GM19467 (cell line): ENCODE measurements around the gene RAP1A.

Experiments
- ATAC-seq: cut with Tn5 transposase; IDR thresholded peaks from one replicate; pipeline ENCODE4 v1.9.1; 2021; ENCODE audit warnings: mild to moderate bottlenecking, moderate library complexity; ENCODE audit not compliant: unreplicated experiment

Gene RAP1A

DNA sequence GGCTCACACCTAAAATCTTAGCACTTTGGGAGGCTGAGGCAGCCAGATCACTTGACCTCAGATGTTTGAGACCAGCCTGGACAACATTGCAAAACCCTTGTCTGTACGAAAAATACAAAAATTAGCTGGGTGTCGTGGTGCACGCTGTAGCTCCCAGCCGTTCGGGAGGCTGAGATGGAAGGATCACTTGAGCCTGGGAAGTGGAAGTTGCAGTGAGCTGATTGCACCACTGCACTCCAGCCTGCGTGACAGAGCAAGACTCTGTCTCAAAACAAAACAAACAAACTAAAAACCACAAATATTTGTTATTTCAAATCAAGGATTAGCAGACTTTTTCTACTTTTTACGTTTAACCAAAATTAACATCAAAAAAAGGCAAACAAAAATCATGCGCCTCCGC is 88.3 kb downstream of the RAP1A start:
- no peak for ATAC-seq

DNA sequence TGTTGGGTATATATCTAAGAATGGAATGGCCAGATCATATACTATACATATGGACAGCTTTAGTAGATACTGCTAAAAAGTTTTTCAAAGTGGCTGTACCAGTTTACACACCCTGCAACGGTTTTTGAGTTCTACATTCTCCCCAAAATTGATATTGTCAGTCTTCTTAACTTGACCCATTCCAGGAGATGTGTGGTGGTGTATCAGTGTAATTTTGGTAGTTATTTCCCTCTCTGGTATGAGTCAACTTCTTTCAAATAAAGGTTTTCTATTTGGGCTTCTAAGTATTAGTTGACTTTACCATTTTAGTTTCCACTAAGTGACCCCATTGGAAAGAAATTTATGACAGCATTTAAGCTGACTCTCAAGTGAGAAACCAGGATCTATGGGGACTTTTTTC is 90.4 kb downstream of the RAP1A start:
- no peak for ATAC-seq

DNA sequence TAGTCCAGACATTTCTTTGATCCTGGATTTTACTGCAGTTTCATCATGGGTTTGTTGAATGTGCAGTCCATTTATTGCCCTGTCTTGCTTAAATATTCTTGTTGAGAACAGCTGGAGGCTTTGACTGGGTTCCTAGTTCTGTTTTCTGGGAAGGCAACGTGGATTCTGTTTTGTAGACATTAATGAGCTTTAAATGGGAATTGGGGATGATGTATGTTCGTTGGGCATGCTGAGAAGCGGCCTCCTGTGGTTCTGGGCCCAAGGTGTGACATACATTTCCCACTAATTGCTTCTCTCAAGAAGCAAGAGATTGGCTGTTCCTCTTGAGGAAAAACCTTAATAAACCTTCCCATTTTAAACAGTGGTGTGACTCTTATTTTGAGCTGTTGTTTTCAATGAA is 96.7 kb downstream of the RAP1A start:
- ATAC-seq: no peak

DNA sequence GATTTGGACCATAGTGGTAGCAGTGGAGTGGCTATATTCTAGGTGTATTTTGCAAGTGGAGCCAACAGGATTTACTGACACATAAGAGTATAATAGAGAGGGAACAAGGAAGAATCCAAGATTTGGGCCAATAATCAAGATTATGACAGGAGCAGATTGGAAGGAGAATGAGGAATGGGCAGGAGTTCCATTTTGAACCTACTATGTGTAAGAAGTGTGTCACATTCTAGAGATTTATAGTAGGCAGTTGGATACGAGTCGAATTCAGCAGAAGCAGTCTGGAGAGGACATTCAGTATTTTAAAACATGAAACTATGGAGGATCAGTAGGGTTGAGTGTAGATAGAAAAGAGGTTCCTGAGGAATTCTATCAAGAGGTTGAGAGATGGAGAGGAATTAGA is 97.9 kb downstream of the RAP1A start:
- ATAC-seq: no peak

DNA sequence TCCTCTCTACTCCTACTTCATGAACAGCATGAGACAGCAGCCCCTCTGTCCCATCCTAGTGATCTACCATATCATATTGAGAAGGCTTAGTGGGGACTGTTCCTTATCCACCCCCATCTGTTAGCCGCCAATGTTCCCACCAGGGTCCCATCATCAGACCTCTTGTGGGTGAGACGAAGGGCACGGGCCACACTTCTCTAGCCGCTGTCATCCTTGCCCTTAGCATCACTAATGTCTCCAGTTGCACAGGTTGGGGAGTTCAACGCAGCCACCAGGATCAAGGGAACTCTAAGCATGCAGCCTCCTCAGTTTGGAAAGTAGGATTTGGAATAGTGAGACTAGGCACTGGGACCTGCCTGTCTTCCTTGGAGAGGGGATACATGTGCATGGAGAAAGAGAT is 99.5 kb downstream of the RAP1A start:
- no peak for ATAC-seq

DNA sequence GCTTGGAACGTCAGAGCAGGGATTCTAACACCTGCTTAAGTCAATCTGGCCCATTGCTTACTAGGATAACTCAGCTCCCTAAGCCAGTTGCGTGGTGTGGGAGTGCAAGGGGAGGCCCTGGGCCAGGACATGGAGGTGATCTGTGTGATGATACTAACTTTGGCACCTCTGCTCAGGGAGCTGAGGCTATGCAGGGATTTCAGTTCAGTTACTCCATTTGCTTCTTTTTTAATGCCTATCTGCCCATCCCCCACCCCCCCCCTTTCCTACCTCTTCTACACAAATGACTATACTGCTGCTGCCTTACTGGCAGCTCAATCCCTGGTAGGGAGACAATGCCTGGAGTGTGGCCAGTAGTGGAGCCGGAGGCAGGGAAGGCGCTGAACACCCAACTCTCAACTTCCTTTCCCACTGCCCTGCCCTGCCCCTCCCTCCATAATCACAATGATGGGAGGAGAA is 100.1 kb downstream of the RAP1A start:
- no peak for ATAC-seq

DNA sequence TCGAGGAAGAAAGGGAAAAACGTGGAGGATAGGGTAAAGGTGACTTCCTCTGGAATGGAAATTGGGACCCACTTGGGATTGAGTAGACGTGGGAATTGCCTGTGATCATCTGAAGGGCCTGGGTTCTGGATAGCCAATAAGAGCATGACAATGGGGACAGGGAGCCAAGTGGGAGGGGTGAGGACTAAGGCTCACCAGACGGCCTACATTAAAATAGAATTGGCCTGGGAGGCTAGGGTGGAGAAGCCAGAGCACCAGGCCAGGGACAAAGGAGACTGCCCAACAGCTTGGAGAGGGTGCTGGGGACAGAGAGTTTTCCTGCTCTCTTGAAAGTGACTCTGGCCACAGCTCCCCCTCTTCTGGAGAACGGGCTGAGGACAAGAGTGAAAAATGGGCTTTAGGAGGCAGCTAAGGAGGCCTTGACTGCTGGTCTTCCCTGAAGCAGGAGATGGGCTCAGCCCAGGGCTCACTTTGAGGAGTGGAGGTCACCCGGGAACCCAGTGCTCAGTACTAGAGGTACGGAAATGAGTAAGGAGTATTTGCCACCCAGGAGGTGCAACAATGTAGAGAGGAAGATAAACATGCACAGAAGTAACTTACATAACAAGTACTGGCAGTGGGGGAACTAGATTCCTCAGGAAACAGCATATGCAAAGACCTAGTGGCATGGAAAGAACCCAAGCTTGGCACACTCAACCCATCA is 100.8 kb downstream of the RAP1A start:
- no peak for ATAC-seq

DNA sequence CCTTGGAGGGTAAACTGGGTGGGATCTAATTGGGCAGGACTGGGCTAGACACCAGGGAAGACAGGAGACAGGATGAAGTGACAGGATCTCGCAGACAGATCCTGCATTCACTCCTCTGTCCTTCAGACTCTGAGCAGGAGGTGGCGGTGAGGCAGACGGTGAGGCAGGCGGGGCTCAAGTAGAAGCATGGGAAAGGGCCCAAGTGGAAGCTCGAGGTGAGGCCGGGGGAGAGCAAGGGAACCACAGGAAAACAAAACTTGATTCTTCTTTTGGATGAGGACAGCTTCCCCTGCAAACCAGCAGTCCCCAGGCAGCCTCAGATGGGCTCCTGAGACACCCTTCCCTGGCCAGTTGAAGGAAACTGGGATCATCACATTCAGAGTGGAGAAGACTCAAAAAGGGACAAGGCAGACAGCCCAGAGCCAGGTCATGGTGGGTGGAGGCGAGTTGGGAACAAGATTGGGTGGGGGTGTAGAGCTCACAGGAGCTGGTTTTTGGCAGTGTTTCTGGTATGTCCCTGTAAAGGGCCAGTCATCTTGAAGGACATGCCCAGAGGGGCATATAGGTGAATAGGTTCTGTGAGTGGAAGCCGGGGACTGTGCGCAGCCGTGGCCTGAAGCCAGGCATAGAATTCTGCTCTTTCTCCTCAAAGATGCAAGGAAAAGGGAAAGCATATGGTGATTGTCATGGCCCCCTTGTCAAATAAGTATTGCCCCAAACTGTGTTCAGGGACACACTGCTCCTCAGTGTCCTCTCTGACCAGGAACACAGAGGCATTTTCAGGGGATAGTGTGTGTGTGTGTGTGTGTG is 101.6 kb downstream of the RAP1A start:
- ATAC-seq: no peak

DNA sequence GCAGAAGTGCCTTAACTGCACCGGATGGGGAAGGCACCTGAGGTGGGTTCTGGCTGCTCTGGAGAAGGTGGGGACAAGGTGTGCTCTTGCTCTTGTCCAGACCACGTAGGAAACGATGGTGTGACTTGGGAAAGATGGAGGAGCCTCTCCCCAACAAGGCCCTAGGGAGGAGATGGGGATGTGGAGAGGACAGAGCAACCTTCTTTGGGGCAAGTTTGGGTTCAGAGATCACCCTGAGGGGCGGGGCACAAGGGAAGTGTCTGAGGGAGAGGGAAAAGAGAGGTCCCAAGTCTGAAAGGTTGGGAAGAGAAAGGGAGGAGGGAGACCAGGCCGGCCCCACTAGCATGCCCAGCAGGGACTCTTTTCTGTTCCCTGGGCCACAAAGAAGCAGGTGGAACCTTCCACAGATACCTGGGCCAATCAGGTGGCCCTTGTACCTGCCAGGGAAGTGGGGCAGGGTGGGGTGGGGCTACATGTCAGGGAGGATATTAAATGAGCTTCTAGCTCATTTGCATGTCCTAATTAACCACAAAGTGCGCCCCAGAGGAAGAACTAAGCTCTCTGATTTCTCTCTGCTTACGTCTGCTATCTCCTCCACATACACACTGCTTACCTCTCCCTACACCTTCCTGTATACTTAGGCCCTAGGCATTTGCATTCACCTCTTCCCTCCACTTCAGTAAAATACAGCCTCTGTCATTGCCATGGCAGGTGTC is 103.7 kb downstream of the RAP1A start:
- no peak for ATAC-seq

DNA sequence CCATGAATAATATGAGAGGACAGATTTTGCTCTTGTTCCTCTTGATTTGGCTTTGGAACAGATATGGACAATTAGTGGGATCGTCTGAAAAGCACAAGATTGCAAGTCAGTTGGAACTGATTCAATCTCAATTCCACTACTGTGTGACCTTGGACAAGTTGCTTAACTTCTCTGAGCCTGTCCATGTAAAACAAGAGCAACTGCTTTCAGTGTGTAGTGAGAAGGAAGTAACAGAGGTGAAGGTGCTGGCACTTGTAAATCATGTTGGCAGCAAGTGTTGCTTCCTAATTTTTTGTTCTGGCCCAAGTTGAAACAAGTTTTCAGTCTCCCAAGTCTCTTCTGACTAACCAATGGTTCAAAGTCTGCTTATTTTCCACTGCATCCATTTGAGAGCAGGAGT is 104.3 kb downstream of the RAP1A start:
- no peak for ATAC-seq

DNA sequence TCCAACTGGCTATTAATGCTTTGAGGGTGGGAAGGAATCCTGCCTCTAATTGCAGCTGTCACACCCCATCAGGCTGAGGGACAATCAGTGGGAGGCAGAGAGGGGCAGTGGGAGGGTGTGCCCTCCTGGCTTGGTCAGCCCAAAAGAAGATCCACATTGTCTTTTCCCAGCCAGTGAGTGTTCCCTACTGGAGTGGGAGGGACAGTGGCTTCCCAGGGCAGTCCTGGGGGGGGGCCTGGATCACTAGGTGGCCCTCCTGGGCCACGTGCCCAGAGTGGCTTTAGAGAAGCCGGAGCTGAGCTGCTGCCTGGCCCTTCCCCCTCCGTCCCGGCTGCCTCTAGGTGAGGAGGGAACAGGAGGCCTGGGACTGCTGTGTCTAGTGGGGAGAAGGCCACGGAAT is 105.6 kb downstream of the RAP1A start:
- no peak for ATAC-seq

DNA sequence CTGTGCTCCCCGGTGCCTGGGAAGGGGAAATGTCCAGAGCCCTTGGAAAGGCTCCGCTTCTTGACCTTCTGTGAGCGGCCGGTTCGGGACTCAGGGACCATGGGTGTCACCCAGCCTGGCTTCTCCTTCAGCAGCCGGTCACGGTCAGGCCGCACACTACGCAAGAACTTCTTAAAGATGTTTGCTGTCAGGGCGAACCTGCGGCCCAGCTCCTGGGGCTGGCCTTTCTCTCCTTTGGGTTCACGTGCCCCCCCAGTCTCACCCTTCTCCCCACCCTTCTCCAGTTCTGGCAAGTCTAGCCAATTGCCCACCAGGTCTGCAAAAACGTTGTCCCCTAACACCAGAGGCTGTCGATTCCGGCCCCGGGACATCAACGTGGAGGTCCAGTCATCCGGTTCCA is 107.5 kb downstream of the RAP1A start:
- no peak for ATAC-seq

DNA sequence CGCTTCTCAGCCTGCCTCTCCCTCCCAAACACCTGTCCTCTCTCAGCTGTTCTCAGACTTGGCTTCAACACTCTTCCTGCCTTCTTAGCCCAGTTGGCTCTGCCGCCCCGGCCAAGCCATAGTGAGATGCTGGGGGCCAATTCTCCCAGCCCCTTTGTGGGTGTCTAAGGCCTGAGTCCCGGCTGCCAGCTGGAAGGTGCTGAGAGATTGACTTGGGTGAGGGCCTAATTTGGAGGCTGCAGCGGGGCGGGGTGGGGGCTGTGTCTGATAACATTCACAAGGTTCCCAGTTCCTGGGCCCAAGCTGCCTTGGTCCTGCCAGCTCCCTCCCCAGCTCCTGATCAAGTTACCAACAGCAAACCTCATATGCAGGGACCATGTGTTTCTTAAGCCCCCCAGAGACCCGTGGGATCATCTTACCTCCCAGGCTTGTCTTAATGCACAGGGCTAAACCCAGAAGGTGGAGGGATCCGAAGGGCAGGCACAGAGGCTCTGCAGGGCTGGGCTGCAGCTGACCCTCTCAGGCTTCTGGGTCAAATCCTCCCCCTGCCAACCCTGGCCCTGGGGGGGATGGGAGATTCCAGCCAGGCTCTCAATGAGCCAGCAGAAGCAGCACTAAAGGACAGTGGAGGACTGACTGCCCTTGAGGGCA is 109.8 kb downstream of the RAP1A start:
- ATAC-seq: no peak

DNA sequence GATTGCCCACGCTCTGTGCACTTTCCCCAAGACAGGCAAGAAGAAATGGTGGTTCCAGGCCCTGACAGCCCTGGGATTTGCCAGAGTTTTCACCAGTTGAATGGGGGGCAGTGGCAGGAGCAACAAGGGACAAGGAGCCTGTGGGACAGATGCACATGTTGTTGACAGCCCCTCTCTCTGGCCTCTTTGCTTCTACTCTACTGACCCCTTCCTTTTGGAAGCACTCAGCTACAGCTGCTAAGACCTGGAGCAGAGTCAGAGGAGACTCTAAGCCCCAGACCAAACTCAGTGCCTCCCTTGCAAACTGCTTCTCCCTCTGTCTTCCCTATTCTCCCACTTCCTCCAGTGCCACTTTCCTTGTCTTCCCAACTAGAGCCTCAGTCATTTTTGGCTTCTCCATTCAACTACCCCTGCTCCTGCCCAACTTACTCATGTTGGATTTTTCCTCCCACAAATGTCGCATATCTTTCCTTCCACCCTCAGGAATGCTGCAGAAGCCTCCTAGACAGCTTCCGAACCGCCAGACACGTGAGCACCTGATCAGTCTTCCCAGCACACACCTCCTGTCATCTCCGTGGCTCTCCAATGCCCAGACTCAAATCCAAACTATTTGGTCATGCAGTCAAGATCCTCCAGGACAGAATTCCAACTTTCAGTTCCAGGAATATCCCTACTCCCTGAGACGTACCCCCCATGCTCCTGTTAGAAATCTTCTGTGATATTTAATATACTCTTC is 110.5 kb downstream of the RAP1A start:
- ATAC-seq: no peak

DNA sequence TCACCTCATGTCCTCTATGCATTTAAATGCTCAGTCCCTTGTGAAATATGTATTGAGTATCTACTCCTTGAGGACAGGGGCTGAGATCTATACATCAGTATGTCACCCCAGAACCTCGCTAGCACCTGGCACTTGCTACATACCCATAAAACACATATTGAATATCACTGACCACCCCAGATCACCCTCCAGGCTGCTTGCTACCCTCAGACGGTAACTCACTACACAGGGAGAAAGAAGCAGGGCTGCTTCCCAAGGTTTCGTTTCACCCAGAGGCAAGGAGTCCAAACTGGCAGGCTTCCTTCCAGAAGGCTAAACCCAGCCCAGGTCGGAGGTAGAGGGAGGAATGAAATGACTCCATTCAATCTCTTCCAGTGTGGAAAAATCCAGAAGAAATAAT is 111.1 kb downstream of the RAP1A start:
- no peak for ATAC-seq

DNA sequence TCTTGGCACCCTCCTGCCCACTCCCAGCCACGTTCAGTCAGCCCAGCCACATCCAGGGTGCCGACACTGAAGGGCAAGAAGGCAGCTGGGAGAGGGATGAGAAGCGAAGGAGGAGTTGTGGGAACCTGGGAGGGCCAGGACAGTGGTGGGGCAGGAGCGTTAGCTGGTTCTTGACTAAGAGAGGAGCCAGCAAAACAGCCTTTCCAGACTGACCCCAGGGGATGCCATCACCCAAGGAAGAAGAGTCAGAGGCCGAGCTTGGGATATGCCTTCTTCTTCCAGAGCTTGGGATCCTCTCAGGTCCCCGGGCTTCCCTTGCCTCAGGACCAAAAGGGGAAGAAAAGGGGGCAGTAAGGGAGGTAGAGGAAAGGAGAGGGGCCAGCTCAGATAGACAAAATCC is 112.4 kb downstream of the RAP1A start:
- ATAC-seq: no peak

DNA sequence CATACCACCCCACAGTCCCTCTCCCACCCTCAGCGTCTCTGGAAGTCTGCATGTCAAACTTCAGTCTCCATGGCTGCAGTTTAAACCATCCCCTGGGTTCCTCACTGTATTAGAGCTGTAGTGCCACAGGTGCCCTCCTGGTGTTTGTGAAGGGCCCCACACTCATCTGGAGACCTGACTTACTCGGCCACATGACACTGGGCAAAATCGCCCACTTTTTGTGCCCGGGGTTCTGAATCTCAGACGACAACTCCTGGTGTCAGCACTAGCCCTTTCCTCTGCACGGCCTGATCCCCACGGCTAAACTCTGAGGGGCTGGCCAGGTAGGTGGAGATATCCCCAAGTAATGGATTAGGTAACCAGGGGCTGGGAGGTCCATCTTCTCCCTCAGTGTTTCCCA is 113.1 kb downstream of the RAP1A start:
- ATAC-seq: no peak

DNA sequence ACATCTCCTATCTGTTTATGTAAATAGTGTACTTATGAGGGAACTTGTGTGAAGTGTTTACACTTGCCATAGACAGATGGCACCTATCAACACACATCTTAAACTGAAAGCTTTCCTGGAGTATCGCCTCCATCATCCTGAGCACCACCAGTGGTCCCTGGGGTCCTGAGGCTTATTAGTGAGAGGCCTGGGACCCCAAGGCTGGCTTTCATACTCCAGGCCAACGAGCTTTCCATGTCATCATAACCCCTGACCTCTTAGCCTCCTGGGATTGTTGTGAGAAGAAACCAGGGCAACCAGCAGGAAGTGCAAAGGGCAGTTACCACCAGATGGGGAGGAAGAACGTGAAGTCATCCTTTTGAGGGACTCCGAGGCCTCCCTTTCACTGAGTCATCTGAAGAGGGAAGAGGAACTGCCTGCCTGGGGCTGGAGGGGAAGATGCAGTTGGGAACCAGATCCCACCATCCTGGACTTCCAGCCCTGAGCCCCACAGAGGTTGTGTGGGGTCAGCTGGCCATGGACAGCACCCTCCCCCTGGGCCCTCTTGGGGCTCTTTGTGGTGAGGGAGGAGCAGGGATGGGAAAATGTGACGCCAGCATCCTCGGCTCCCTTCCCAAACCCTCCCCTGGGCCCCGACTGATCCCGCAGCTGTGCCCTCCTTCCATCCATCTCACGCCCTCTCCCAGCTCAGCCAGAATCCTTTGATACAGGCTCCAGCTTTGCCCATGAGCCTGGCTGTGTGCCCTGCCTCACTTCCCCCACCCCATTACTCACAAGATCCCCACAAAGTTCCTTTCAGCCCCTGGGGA is 113.8 kb downstream of the RAP1A start:
- no peak for ATAC-seq

DNA sequence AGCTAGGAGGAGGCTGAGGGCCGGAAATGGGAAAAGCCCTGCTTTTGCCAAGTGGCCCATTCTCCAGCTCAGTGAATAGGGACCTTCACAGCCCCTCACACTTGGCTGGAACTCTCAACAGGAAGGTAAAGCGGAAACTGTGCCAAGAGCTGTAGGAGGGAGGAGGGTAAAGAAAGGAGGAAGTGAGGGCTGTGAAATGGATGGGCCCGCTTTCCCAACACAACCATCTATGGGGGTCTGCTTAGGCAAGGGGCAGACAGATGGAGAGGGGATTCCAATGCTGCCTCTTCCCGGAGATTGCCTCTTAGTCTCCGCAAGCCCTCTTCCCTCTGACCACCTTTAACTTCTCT is 114.4 kb downstream of the RAP1A start:
- no peak for ATAC-seq

DNA sequence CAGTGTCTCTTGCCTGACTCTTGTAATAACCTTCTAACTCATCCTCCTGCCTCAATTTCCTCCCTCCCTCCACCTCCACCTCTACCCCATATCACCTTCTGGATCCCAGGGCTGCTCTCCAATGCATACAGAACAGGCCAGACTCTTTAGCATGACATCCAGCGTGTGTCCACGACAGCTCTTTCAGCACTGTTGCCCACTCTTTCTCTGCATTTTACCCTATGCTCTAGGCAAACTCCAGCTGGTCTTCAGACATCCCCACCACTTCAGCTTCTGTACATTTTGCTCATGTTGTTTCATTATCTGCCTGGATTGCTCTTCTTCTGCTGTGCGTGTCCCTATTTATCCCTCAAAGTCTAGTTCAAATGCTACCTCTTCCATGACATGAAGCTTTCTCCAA is 114.8 kb downstream of the RAP1A start:
- ATAC-seq: no peak
